Measurements from ENCODE around the gene METTL4.

METTL4 gene, protein sequence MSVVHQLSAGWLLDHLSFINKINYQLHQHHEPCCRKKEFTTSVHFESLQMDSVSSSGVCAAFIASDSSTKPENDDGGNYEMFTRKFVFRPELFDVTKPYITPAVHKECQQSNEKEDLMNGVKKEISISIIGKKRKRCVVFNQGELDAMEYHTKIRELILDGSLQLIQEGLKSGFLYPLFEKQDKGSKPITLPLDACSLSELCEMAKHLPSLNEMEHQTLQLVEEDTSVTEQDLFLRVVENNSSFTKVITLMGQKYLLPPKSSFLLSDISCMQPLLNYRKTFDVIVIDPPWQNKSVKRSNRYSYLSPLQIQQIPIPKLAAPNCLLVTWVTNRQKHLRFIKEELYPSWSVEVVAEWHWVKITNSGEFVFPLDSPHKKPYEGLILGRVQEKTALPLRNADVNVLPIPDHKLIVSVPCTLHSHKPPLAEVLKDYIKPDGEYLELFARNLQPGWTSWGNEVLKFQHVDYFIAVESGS

GRCh38 chr18:2571200-2572170, at the start of gene METTL4, which contains the start of gene NDC80:
Gene METTL4 (minus strand): TSS chr18:2571505. CDS start chr18:2567216, 4,289 bp downstream.
Gene NDC80 (plus strand): TSS chr18:2571557. CDS start chr18:2572986, 1,429 bp downstream.
- Mint-ChIP-seq H3K36me3 (ENCODE audit: low read depth) (peaks cover 25% of the 10 kb centered on the region), H3K4me3 (peak within 1 kb of the TSS; percentile 99), H3K27ac (peak within 1 kb of the TSS; percentile 98), H3K27me3 (ENCODE audit: low read depth) (no peaks in the 10 kb centered on the region), H3K9me3 (no peaks in the 10 kb centered on the region), H3K4me1 (ENCODE audit: low read depth) (peaks cover 47% of the 10 kb centered on the region)

GRCh38 chr18:2618009-2618408, 46.7 kb upstream of the METTL4 start:
- no peak overlapping the region for H3K27ac Mint-ChIP-seq
- H3K36me3 Mint-ChIP-seq (ENCODE audit: low read depth), result peaks cover 30% of the 10 kb centered on the region
- H3K4me3 Mint-ChIP-seq, result no peak overlapping the region
- H3K4me1 Mint-ChIP-seq (ENCODE audit: low read depth), result no peaks in the 10 kb centered on the region
- H3K27me3 Mint-ChIP-seq (ENCODE audit: low read depth), result no peaks in the 10 kb centered on the region
- no peaks in the 10 kb centered on the region for H3K9me3 Mint-ChIP-seq

- no peak overlapping the region for H3K4me3 Mint-ChIP-seq
- H3K27ac Mint-ChIP-seq, result no peak overlapping the region
- H3K4me1 Mint-ChIP-seq (ENCODE audit: low read depth), result no peaks in the 10 kb centered on the region
- no peaks in the 10 kb centered on the region for H3K9me3 Mint-ChIP-seq
- H3K27me3 Mint-ChIP-seq (ENCODE audit: low read depth), result no peaks in the 10 kb centered on the region
- H3K36me3 Mint-ChIP-seq (ENCODE audit: low read depth), result peaks cover 34% of the 10 kb centered on the region
Measured at GRCh38 chr18:2617401-2617998, 46.2 kb upstream of the METTL4 start.

DNA sequence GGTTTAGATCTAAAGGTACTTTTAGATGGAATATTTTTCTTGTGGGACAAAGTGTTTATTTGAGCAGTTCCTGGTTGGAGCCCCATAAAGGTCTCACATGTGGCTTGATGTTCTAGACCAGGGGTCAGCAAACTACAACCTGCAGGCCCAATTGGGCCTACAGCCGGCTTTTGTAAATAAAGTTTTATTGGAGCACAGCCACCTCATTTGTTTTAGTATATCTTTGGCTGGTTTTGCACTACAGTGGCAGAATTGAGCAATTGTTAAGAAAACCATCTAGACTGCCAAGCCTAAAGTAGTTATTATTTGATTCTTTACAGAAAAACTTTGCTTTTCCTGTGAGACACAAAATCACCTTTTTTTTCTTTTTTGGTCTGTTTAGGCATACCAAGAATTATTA, 41.7 kb upstream of the METTL4 start:
- Mint-ChIP-seq H3K36me3 (ENCODE audit: low read depth) (peaks cover 56% of the 10 kb centered on the region), H3K27ac (no peak overlapping the region), H3K4me1 (ENCODE audit: low read depth) (peaks cover 23% of the 10 kb centered on the region), H3K9me3 (no peaks in the 10 kb centered on the region), H3K4me3 (no peak overlapping the region), H3K27me3 (ENCODE audit: low read depth) (no peaks in the 10 kb centered on the region)

DNA sequence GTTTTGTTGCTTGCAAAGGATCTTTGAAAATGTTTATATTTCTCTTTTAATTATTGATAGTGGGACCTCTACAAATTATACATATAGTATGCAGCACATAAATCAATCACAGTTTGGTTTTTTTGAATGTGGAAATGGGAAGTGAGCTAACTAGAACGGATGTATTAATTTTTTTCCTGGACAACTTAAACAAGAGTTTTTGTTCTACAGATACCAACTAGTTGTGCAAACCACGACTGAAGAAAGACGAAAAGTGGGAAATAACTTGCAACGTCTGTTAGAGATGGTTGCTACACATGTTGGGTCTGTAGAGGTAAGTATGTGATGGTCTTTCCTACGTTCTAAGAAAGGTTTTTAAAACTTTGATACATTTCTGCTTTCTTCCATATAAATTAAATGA, 39.2 kb upstream of the METTL4 start:
- H3K36me3 Mint-ChIP-seq (ENCODE audit: low read depth), result peaks cover 44% of the 10 kb centered on the region
- H3K27ac Mint-ChIP-seq, result no peak overlapping the region
- no peaks in the 10 kb centered on the region for H3K9me3 Mint-ChIP-seq
- H3K4me3 Mint-ChIP-seq, result no peak overlapping the region
- H3K4me1 Mint-ChIP-seq (ENCODE audit: low read depth), result peaks cover 30% of the 10 kb centered on the region
- H3K27me3 Mint-ChIP-seq (ENCODE audit: low read depth), result no peaks in the 10 kb centered on the region

DNA sequence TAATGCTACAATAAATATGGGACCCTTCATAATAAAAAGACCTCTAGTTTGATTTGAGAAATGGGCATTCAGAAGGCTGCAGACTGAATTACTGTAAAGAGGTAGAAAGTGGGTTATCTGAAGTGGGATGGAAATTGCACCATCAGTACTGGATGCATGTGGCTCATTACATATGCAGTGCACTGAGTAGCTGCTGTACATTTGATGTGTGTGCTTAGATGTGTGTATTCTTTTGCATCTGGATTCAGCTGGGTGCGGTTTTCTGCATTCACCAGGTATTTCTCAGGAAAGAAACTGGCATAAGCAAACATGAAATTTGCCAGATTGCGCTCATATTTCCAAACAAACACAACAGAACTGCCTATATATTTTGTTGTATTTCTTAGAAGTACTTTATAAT, 38.3 kb upstream of the METTL4 start:
- no peaks in the 10 kb centered on the region for H3K27me3 Mint-ChIP-seq (ENCODE audit: low read depth)
- H3K27ac Mint-ChIP-seq, result peak overlapping the region; percentile 18
- no peaks in the 10 kb centered on the region for H3K9me3 Mint-ChIP-seq
- peaks cover 39% of the 10 kb centered on the region for H3K4me1 Mint-ChIP-seq (ENCODE audit: low read depth)
- H3K36me3 Mint-ChIP-seq (ENCODE audit: low read depth), result peaks cover 35% of the 10 kb centered on the region
- H3K4me3 Mint-ChIP-seq, result no peak overlapping the region

GRCh38 chr18:2606335-2606734, 35.0 kb upstream of the METTL4 start:
- Mint-ChIP-seq H3K4me3 (peak overlapping the region; percentile 54), H3K27me3 (ENCODE audit: low read depth) (no peaks in the 10 kb centered on the region), H3K4me1 (ENCODE audit: low read depth) (peaks cover 47% of the 10 kb centered on the region), H3K27ac (peak overlapping the region; percentile 82), H3K36me3 (ENCODE audit: low read depth) (peaks cover 27% of the 10 kb centered on the region), H3K9me3 (no peaks in the 10 kb centered on the region)

- H3K4me1 Mint-ChIP-seq (ENCODE audit: low read depth), result peaks cover 36% of the 10 kb centered on the region
- no peaks in the 10 kb centered on the region for H3K9me3 Mint-ChIP-seq
- H3K27me3 Mint-ChIP-seq (ENCODE audit: low read depth), result no peaks in the 10 kb centered on the region
- H3K27ac Mint-ChIP-seq, result peak overlapping the region; percentile 49
- H3K36me3 Mint-ChIP-seq (ENCODE audit: low read depth), result peaks cover 20% of the 10 kb centered on the region
- H3K4me3 Mint-ChIP-seq, result no peak overlapping the region
Measured at GRCh38 chr18:2602844-2603243, 31.5 kb upstream of the METTL4 start.

- H3K4me3 Mint-ChIP-seq, result peak overlapping the region; percentile 8
- H3K4me1 Mint-ChIP-seq (ENCODE audit: low read depth), result peaks cover 32% of the 10 kb centered on the region
- H3K27ac Mint-ChIP-seq, result no peak overlapping the region
- peaks cover 4% of the 10 kb centered on the region for H3K9me3 Mint-ChIP-seq
- no peaks in the 10 kb centered on the region for H3K27me3 Mint-ChIP-seq (ENCODE audit: low read depth)
- H3K36me3 Mint-ChIP-seq (ENCODE audit: low read depth), result peaks cover 37% of the 10 kb centered on the region
Measured at GRCh38 chr18:2597639-2598038, 26.3 kb upstream of the METTL4 start.

DNA sequence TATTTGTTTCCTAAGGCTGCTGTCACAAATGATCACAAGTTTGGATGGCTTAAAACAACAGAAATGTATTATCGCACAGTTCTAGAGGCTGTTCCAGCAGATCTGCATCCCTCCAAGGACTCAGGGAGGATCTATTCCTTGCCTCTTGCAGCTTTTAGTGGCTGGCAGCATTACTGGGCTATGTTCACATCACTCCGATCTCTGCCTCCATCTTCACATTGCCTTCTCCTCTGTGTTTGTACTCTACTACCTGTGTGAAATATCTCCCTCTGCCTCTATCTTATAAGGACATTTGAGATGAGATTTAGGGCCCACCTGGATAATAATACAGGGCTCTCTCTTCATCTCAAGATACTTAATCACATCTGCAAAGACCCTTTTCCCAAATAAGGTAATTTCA, 19.0 kb upstream of the METTL4 start:
- Mint-ChIP-seq H3K4me1 (ENCODE audit: low read depth) (peaks cover 46% of the 10 kb centered on the region), H3K4me3 (peak overlapping the region; percentile 76), H3K36me3 (ENCODE audit: low read depth) (peaks cover 38% of the 10 kb centered on the region), H3K9me3 (no peaks in the 10 kb centered on the region), H3K27me3 (ENCODE audit: low read depth) (no peaks in the 10 kb centered on the region), H3K27ac (peak overlapping the region; percentile 95)

DNA sequence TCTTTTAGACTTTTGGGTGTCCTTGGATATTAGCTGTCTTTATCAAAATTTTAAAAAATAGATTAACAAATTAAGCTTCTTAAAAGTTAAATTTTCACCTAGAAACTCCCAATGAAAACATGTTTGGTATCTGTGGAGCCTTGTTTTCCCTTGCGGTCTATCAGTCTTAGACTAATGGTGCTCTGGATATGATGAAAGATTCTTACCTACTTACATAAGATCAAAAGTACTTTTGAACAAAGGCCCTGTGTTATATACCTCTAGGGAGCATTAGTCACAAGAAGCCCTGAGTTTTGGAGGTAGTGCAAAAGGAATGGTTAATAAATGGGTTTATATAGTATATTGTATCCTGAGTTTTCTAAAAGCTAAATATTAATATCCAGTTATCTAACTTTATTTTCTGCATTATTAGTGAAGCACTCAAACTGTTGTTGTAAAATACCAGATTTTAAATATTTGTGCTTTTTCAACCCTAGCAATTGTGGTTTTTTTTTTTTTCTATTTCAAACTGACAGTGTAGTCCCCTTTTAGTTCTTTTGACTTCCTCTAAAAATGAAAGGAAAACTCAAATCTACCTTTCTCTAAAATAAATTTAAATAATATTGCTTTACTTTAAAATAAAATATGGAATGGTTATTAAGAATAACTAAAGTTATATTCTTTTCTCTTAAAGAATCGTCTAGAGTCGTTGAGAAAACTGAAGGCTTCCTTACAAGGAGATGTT, 18.2 kb upstream of the METTL4 start:
- H3K4me1 Mint-ChIP-seq (ENCODE audit: low read depth), result peaks cover 41% of the 10 kb centered on the region

GRCh38 chr18:2588666-2589344, 17.5 kb upstream of the METTL4 start:
- Mint-ChIP-seq H3K27me3 (ENCODE audit: low read depth) (no peaks in the 10 kb centered on the region), H3K36me3 (ENCODE audit: low read depth) (peaks cover 42% of the 10 kb centered on the region), H3K4me3 (peak overlapping the region; percentile 61), H3K27ac (peak overlapping the region; percentile 88), H3K4me1 (ENCODE audit: low read depth) (peaks cover 36% of the 10 kb centered on the region), H3K9me3 (no peaks in the 10 kb centered on the region)

More for the DNA sequence above, 18.2 kb upstream of the METTL4 start:
- Mint-ChIP-seq H3K27ac (peak overlapping the region; percentile 95), H3K27me3 (ENCODE audit: low read depth) (no peaks in the 10 kb centered on the region), H3K9me3 (no peaks in the 10 kb centered on the region), H3K36me3 (ENCODE audit: low read depth) (peaks cover 42% of the 10 kb centered on the region), H3K4me3 (peak overlapping the region; percentile 48)

DNA sequence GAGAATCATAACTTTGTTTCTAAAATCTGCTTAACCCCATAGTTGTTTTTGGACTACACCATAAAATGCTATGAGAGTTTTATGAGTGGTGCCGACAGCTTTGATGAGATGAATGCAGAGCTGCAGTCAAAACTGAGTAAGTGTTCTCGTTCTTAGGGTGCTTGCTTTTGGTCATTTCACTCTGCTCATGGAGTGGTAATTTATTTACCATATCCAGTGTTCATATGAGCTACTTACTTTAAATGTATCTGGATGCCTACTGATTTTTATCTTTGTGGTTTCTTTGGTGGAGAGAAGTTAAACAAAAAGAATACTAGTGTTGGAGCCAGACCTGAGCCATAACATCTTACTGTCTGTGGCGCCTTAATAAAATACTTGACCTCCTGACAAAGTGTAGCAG, 16.5 kb upstream of the METTL4 start:
- Mint-ChIP-seq H3K27me3 (ENCODE audit: low read depth) (no peaks in the 10 kb centered on the region), H3K4me3 (no peak overlapping the region), H3K9me3 (no peaks in the 10 kb centered on the region), H3K27ac (peak overlapping the region; percentile 76), H3K36me3 (ENCODE audit: low read depth) (peaks cover 40% of the 10 kb centered on the region), H3K4me1 (ENCODE audit: low read depth) (peaks cover 37% of the 10 kb centered on the region)
